Measurements from ENCODE around the gene TRNAU1AP. TPM values are rescaled to one million over a fixed set of nuclear protein-coding genes. Genes with fewer than 3 reads are reported as not detected.

The TRNAU1AP gene
- total and polyA plus RNA-seq, 2 of the 13 experiments (the other 11 are each of a cell fraction or from before 2014, with no cell fraction given) = 29.0 to 42.9 TPM

DNA sequence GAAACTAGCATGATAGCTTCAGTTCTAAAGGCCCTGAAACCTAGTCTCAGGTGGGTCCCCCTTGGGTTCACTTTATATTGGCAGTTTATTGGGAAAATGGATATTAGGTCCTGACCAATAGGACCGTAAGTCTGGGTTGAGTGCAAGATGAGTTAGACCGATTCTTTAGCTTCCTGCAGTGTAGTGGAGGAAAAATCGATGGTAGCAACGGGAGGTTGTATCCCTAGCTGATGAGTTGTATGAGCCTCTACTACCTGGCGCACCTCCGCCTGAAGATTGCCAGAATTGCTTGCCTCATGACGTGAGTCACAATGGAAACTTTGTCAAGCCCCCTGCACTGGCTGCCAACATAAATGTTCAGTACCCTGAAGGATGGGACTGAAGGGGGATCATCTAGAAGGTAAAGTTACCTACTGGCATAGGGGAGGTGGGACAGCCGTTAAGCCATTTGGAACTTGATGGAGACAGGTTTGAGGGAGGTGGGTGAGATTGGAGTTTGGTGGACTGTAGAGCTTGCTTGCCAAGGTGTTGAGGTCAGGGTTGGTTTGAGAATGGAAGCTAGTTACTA is 43.1 kb upstream of the TRNAU1AP start (continued):
- 0 out of 2 replicates have a peak, but pooled peaks have one; percentile 30 for TF ChIP-seq ZNF720 (CRISPR knock-in tag; IDR thresholded peaks at IDR 0.05)
- no peak for TF ChIP-seq ZBTB42 (CRISPR knock-in tag; IDR thresholded peaks at IDR 0.05)
- TF ChIP-seq BORCS8-MEF2B (CRISPR knock-in tag; IDR thresholded peaks at IDR 0.05) = no peak
- peak; percentile 10; the same call in 1 of the 2 replicates for TF ChIP-seq ZNF792 (CRISPR knock-in tag; IDR thresholded peaks at IDR 0.05)
- 0 out of 2 replicates have a peak, but pooled peaks have one; percentile 59 for TF ChIP-seq ZNF34 (CRISPR knock-in tag; IDR thresholded peaks at IDR 0.05; ENCODE audit: borderline replicate concordance)
- 0 out of 2 replicates have a peak, but pooled peaks have one; percentile 34 for TF ChIP-seq ZNF574 (CRISPR knock-in tag; IDR thresholded peaks at IDR 0.05)
- no peak for TF ChIP-seq ZFYVE20 (CRISPR knock-in tag; IDR thresholded peaks at IDR 0.05; ENCODE audit: borderline replicate concordance, low read depth)
- TF ChIP-seq NR2F1 (CRISPR knock-in tag; IDR thresholded peaks at IDR 0.05) = 0 out of 4 replicates have a peak, but pooled peaks of 1 of the 2 experiments have one; percentile 10
- TF ChIP-seq POLR2AphosphoS5 (IDR thresholded peaks at IDR 0.05; ENCODE audit: low read depth, low read length) = peak; percentile 86
- TF ChIP-seq ZNF800 (CRISPR knock-in tag; IDR thresholded peaks at IDR 0.05) = no peak
- peak; percentile 22 for TF ChIP-seq THAP11 (CRISPR knock-in tag; IDR thresholded peaks at IDR 0.05)
- no peak for TF ChIP-seq SNRNP70 (IDR thresholded peaks at IDR 0.05; ENCODE audit: low read depth, low read length)
- no peak for TF ChIP-seq ZNF891 (CRISPR knock-in tag; IDR thresholded peaks at IDR 0.05)
- TF ChIP-seq ZBTB33 (CRISPR knock-in tag; IDR thresholded peaks at IDR 0.05) = 0 out of 2 replicates have a peak, but pooled peaks have one; percentile 34
- TF ChIP-seq, protein P1, sequence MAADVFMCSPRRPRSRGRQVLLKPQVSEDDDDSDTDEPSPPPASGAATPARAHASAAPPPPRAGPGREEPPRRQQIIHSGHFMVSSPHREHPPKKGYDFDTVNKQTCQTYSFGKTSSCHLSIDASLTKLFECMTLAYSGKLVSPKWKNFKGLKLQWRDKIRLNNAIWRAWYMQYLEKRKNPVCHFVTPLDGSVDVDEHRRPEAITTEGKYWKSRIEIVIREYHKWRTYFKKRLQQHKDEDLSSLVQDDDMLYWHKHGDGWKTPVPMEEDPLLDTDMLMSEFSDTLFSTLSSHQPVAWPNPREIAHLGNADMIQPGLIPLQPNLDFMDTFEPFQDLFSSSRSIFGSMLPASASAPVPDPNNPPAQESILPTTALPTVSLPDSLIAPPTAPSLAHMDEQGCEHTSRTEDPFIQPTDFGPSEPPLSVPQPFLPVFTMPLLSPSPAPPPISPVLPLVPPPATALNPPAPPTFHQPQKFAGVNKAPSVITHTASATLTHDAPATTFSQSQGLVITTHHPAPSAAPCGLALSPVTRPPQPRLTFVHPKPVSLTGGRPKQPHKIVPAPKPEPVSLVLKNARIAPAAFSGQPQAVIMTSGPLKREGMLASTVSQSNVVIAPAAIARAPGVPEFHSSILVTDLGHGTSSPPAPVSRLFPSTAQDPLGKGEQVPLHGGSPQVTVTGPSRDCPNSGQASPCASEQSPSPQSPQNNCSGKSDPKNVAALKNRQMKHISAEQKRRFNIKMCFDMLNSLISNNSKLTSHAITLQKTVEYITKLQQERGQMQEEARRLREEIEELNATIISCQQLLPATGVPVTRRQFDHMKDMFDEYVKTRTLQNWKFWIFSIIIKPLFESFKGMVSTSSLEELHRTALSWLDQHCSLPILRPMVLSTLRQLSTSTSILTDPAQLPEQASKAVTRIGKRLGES (CRISPR knock-in tag; IDR thresholded peaks at IDR 0.05; ENCODE audit: borderline replicate concordance) = no peak
- TF ChIP-seq YY1 (IDR thresholded peaks at IDR 0.05; ENCODE audit: insufficient read depth, insufficient replicate concordance, low read depth, low read length) = peak; percentile 6
- TF ChIP-seq CCDC6 (CRISPR knock-in tag; IDR thresholded peaks at IDR 0.05) = peak; percentile 76; the same call in 1 of the 2 replicates
- no peak for TF ChIP-seq ZIK1 (CRISPR knock-in tag; IDR thresholded peaks at IDR 0.05; ENCODE audit: borderline replicate concordance, low read depth)
- TF ChIP-seq SOX13 (IDR thresholded peaks at IDR 0.05) = 0 out of 2 replicates have a peak, but pooled peaks have one; percentile 13
- TF ChIP-seq SOX13 (CRISPR knock-in tag; conservative IDR thresholded peaks at IDR 0.05 in 1 of 2, IDR thresholded peaks at IDR 0.05 in 1 of 2) = no peak
